ENCODE results near the gene TPCN2.

Gene TPCN2

DNA sequence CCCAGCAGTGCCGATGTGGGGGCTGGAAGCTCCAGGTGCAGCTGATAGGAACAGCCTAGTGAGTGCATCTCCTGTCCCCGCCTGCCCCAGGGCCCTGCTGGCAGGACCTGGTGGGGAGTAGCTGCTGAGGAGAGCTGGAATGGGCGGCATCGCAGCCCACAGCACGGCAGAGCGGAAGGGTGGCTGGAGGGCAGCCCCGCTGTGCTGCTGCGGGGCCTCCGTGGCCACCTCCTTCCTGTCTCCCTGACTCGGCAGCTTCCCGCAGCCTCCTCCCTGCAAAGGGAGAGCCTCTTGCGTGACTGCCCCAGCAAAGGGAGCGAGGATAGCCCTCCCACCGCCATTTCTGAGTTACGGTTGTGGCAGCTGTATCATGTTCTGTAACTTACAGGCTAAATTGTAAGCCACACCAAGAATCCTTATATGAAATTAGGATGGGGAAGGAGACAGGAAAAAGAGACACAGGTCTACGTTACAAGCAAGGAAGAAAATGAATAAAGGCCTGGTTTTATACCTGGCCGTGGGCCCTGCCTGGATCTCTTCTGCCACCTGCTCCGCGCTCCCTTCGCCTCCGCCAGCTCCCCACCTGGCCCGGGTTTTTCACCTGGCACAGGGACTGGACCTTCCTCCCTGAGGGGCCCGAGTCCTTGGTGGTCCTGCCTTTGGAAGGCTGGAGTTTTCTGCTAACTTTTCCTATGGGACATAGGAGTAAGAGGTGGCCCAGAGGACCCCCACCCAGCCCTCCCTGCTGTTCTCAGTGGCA is 10.0 kb downstream of the TPCN2 start:
- no peak for DNase-seq

DNA sequence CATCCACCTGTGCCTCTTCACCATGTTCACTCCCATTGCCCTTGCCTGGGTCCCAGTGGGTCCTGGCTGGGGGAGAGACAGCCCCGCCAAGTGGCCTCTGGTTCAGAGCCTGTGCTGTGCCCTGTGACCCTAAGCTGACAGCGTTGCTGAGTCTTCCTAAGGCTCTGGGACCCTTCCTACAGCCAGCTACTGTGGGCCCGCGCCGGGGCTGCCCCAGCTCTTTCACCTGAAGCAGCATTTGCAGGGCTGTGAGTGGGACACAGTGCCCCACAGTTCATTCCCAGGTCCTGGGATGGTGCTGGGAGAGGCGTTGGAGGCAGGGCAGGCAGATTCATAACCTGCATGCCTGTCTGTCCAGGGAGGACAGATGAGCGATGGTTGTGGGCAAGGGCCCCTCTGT is 10.7 kb downstream of the TPCN2 start:
- no peak for DNase-seq

DNA sequence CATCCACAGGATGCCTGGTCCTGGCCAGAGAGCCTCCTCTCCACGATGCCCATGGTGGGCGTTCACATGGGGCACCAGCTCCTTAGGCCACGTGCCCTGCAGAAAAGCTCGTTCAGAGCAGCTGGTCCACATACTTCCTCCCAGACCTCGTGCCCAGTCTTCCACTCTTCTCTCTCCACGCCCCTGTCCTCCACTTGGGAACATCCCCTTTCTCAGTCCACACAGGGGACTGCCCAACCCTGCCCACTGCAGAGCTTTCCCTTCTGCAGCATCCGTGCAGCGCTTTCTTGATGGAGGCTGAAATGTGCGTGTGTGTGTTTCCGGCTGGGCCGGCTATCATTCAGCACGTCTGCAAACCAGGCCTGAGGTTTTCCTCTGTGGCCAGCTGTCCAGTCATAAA is 11.3 kb downstream of the TPCN2 start:
- no peak for DNase-seq

DNA sequence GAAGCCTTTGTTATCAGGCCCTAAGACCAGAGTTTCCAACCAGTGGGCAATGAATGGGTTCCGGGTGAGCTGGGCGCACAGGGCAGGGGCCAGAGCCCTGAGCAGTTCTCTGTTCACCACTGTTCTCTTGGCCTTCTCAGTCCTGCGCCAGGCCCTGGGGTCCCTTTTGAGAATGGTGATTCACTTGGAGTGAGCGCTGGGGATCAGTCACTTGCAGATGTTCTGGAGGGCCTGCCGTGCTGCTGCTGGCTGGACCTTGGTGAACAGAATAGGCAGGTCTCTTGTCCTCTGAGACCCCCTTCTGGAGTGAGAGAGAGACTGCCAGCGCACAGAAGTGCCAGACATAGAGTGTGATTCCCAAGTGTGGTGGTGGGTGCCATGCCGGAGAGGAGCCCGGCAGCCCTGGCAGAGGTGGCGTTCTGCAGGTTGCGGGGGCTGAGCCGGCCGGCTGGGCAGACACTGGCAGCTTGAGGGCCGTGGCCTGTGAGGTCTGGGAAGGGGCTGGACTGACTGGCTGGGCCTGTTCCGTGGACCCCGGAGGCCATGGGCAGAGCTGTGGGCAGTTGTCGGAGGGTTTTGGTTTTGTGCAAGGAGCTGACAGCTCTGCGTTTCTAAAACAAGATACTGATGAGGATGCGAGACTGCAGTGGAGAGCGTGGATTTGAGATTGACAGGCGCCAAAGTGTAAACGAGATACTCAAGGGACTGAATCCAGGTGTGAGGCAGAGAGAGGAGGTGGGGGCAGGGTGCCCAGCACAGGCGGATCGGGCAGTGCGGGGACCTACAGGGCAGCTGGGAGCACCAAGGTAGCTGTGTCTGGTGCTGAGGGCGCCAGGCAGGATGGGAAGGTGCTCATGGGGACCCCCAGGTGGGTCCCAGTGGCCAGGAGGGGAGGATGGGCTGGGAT is 12.3 kb downstream of the TPCN2 start:
- no peak for DNase-seq

DNA sequence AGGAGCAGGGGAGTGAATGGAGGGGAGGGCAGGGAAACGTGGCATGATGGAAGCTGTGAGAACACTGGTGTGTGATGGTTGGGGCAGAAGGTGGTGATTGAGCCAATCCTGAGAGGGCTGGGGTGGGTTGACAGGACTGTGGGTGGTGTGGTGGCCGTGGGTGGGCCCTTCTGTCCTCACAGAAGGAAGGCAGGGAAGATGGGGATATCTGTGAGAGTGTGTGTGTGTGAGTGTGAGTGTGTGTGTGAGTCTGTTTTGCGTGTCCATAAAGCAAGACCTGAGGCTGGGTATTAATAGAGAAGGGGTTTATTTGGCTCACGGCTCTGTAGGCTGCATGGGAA is 13.0 kb downstream of the TPCN2 start:
- DNase-seq, result no peak

DNA sequence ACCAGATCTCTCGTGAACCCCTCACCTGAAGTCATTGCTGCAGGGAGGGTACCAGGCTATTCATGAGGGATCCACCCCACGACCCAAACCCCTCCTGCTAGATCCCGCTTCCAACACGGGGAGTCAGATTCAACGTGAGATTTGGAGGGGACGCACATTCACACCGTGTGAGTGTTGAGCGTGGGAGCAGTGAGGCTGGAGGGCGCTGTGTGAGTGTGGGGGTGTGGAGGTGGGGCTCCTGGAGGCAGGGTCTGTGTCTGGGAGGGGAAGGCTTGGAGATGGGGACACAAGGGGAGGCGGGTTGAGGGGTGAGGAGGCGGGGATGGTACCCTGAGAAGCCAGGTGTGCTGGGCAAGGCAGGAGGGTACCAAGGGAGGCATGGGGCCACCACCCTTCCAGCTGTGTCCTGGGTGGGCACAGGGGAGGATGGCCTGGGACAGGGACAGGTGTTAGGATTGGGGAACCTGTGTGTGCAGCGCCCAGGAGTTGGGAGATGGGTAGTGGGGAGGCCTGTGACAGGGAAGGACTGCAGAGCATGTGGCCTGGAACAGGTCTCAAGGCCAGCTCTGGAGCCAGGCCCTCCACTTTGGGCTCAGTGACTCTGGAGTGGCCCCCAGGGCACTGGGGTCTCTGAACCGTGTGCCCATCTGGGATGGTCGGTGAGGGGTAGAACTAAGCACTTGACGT is 13.6 kb downstream of the TPCN2 start:
- DNase-seq, result no peak

DNA sequence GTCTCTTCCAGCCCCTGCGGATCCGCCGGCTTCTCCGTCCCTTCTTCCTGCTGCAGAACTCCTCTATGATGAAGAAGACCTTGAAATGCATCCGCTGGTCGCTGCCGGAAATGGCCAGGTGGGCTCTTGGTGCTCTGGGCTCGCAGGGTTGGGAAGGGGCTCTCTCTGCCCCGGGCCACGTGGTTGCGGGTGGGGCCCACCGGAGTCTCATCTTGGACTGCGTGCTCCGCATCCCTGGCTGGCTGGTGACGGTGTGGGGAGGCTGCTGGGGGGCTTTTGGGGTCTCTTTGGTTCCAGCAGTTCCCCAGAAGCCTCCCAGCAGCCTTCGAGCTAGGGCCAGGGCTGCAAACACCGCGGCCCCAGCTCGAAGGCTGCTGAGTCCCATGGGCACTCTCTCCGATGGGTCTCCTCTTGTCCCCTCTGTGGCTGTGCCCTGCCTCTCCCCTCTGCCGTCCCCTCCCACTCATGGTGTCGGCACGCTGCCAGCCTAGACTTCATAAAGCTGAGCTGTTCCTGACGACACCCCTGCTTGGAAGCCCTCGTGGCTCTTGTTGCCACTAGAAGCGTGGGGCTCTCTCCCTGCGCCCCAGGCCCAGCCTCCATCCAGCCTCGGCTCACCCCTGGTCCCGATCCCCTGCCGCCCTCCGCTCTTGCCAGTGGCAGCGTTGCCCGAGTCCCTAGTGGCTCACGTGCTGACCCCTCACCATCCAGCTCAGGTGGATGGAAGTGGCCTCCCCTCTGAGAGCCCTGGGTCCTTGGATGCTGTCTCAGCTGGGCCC is 14.3 kb downstream of the TPCN2 start:
- DNase-seq, result no peak

DNA sequence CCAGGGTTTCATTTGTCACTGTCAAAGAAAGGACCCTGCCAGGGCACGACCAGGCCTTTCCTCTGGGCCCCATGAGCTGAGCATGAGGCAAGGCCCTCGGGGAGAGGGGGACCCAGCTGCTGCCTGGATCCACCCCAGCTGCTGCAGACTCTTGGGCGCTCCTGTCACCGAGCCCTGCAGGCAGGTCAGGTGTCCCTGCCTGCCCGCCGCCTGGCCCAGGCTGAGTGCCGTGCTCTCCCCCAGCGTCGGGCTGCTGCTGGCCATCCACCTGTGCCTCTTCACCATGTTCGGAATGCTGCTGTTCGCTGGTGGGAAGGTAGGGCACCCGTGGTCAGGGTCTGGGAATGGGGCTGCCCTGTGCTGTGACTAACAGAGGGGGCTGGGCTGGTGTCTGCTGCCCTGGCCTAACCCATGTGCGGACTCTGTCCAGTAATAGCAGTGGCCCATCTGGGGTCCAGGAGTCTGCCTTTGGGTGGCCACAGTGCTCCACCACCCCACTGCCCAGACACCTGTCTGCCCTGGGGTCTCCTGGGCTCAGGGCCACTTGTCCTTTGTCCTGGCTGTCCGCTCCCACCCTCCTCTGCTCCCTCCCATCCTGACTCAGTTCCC is 15.0 kb downstream of the TPCN2 start:
- no peak for DNase-seq

DNA sequence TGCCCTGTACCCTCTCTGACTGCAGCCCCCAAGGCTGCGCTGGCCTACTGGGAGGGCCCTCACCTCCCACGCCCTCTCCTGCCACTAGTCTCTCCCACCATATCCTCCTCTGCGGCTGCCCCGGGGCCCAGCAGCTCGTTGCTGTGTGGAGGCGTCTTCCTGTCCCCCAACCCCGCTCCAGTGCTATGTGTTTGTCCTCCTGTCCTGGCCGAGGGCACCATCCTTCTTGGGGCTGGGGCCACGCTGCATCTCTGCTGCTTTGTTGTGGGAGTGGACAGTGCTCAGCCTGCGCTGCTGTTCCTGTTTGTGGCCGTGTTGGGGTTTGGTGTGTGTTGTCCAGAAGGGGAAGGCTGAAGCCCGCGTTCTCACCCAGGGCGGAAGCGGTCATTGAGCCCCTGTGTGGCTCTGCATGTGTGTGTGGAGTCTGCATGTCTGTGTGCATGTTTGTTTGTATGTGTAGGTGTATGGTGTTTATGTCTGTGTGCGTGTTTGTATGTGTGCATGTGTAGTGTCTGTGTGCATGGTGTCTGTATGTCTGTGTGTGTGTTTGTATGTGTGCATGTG is 15.7 kb downstream of the TPCN2 start:
- DNase-seq, result no peak

DNA sequence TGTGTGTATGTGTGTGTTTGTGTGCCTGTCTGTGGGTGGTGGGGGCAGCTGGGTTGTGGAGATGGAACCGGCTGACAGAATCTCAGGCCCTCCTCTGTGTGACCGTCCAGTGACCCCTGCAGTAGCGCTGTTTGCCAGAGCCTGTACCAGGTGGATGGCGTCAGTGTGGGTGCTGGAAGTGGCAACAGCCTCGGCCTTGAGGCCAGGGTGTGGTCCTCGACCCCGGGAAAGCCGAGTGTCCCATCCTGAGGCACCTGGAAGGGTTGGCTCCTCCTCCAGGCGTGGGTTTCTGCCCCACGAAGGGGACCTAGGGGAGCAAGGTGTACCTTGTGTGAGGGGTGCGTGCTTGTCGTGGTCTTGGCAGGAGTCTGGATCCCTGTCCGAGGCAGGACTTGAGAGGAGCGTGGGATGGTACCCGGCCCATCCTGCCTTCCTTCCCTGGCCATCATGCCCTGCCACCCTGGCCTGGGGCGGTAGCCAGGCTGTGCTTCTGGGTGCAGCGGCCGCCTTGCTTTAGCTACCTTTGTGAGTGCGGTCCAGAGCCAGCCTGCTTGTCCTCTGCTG is 16.5 kb downstream of the TPCN2 start:
- DNase-seq, result no peak

DNA sequence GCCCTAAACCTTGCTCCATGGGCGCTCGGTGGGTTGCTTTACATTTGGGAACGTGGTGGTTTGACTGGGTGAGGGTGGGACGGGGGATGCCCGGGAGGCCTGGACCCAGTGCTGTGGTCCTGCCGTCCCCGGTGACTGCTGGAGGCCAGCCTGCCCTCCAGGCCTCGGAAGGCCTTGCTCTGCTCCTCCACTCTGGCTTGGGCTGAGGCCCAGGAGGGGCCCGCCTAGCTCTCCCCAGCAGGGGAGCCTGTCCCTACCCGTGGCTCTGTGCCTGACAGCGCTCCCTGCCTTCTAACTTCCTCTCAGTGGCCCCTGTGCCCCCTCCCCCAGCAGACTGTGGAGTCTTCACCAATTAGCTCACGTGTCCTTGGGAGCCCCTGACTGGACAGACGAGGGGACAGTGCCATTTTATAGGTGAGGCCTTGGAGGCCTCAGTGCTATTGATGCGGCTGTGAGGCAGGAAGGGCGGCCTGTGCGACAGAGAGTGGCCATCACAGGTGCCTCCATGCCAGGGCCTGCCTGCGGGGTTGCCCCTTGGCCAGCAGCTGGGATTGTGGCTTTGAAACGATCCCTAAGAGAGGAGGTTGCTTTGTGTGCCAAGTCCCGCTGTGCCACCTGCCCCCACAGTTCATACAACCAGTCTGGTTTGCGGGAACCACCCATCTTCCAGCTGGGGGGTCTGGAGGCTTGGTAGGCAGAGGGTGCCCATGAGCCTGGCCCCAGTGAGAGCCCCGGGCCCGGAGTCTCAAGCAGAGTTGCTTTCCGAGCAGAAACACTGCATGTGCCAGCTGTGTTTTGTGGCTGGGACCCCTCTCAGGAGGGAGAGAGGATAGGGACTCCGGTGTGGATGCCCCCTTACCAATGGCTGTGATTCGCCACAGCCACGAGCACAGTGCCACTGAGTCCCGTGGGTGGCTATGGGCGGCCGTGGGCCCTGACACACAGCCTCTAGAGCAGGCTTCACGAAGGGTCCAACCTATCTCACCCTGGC is 17.7 kb downstream of the TPCN2 start:
- no peak for DNase-seq

DNA sequence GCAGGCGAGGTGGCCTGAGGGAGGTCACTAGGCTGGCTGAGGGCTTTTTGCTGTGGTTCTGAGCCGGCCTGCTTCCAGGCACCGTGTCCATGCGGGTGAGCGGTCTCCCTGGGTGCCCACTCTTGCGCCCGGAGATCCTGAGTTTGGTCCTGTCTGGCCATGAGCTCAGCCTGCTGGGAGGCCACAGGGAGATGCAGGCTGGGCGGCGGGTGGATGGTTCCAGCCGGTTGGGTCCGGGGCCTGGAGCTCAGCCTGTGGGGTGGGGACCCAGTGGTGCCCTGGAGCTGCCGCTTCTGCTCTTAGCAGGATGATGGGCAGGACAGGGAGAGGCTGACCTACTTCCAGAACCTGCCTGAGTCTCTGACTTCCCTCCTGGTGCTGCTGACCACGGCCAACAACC is 18.5 kb downstream of the TPCN2 start:
- DNase-seq, result no peak

DNA sequence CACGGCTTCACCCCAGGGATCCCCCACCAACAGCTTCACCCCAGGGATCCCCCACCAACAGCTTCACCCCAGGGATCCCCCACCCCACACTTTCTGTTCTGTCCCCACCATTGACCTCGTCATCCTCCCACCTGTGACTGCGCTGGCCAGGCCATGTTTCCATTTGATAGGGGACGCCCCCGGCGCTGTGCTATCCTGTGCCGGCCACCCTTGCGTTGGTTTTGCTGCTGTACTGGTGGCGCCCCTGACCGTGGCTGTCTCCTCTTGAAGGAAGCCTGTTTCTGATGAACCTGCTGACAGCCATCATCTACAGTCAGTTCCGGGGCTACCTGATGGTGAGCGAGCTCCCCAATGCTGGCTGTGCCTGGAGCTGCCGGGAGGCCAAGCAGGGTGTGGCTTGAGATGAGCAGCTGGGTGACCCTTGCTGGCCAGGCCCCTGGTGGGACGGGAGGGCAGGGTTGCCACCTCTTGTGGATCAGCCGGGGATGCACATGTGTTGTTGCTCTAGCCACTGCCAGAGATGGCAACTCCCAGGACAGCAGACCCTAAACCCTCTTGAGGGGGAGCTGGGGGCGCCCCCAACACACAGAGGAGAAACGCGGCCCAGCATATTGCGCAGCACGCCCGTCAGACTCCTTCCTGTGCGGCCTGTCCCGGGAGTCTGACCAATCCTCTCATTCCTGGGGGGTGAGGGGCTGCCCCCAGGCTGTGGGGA is 22.5 kb downstream of the TPCN2 start:
- DNase-seq, result no peak

DNA sequence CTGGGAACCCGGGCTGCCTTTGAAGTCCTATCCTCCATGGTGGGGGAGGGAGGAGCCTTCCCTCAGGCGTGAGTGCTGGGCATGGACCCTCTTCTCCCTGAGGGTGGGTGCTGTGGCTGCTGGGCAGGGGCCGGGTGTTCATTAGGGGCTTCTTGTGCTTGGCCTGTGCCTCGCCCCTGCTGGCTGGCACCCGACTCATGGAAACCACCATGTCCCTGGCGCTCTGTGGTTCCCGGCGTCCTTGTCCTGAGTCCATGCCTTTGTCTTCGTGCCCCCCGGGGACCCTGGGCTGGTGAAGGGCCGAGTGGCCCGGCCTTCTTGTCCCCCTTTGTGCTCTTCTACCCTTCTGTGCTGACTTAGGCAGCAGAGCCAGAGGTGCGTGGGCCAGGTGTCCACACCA is 23.2 kb downstream of the TPCN2 start:
- no peak for DNase-seq

DNA sequence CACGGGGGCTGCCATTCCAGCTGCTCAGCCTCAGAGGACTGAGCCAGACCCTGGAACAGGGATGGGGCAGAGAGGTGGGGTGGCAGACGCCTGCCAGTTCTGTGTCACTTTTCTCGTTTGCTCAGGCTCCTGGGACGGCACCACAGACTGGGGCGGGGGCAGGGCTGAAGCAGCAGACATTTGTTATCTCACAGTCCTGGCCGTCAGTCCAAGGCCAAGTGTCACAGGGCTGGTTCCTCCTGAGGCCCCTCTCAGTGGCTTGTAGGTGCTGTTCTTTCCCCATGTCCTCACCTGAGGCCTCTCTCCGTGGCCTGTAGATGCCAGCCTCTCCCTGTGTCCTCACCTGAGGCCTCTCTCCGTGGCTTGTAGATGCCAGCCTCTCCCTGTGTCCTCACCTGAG is 24.7 kb downstream of the TPCN2 start:
- DNase-seq, result no peak

DNA sequence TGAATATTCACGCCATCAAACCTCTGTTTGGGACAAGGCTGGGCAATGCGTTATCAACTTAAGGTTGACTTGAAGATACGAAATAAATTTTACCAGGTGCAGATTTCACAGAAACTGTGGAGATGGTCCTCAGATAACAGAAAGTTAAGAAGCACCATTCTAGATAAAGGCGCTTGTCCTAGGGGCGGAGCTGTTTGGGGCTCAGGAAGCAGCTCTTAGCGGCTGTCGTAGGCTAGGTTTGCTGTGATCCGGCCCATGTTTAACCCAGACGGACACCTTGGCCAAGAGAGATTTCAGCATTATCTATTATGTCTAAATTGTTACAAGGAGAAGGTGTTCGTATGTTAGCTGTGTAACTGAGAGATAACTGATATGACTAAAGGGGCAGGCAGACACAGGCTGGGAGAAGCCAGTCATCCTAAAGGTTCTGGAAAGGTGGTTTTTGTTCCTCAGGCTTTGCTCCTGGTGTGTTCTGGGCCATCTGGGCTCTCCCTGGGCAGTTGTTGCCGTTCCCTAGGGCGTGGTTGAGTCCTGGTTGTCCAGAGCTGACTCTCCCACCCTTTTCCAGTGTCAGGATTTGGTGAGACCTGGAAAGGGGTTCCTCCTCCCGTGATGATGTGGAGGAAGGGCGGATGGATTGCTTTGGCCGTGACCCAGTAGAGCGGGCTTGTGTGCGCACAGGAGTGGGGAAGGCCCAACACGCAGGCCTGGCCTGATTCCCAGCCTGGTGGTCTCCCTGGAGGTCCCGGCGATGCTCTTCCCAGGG is 25.8 kb downstream of the TPCN2 start:
- no peak for DNase-seq

DNA sequence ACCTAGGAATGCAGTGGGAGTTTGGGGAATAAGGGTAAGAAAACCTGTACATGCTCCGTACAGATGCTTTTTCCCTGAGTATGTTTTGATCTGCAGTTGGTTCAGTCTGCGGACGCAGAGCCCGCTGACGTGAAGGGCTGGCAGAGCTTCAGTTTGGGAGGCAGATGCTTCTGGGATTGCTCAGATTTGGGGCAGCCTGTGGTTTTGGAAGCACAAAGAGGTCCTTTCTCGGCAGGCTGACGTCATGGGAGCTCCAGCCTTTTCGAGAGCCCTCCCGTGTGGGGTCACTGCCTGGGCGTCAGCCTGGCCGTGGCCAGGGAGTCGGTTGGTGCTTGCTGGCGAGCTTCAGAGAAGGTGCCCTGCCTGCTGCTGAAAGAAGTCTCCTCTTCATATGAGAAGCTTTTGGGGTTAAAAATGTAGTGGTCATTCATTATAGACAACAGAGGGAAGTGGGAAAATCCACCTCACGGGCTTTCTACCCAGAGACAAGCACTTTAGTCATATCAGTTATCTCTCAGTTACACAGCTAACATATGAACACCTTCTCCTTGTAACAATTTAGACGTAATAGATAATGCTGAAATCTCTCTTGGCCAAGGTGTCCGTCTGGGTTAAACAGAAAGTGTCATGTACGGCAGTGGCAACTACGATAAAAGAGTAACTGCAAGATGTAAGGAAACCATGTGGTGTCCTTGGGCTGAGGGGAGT is 26.8 kb downstream of the TPCN2 start:
- no peak for DNase-seq

DNA sequence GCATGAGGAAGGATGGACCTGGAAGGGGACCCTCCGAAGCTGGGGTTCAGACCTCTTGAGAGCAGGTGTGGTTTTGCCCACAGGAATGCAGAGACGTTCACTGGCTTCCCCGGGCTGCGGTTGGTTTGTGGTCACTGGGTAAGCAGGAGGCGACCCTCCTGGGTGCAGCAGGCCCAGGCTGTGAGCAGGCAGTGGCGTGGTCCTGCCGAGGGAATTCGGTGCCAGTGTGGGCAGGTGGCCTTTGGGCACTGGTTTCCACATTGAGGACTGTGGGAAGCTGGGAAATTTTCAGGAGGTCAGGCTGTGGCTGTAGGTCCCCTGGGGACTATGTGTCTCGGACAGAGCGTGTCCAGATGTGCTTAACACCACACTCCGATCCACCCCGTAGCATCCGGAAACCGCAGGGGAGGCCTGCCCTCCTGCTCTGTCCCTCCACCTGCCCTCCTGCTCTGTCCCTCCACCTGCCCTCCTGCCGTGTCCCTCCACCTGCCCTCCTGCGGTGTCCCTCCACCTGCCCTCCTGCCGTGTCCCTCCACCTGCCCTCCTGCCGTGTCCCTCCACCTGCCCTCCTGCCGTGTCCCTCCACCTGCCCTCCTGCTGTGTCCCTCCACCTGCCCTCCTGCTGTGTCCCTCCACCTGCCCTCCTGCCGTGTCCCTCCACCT is 27.5 kb downstream of the TPCN2 start:
- no peak for DNase-seq
